GM12891 (cell line): Measurements from ENCODE around the gene PRELID3B.

Experiments used
- PAX5 ChIP-seq: IDR thresholded peaks from 2 replicates; pipeline ENCODE4 v1.6.1; 2011; ENCODE audit warnings: low read length, moderate library complexity, mild to moderate bottlenecking; ENCODE audit not compliant: insufficient read depth, severe bottlenecking
- POLR2A ChIP-seq: IDR thresholded peaks from 2 replicates; pipeline ENCODE4 v1.6.1; 2011; ENCODE audit warnings: low read depth, low read length, control low read depth
- POLR2AphosphoS5 ChIP-seq: IDR thresholded peaks from 2 replicates; pipeline ENCODE4 v1.6.1; 2011; ENCODE audit warnings: low read depth, low read length, control low read depth
- POU2F2 ChIP-seq: IDR thresholded peaks from 2 replicates; pipeline ENCODE4 v1.6.1; 2011; ENCODE audit warnings: low read depth, mild to moderate bottlenecking, control low read depth, low read length, moderate library complexity
- SPI1 ChIP-seq: IDR thresholded peaks from 2 replicates; pipeline ENCODE4 v1.6.1; 2011; ENCODE audit warnings: low read depth, low read length, control low read depth
- TAF1 ChIP-seq: IDR thresholded peaks from 2 replicates; pipeline ENCODE4 v1.6.1; 2011; ENCODE audit warnings: low read depth, low read length, control low read depth

GRCh38 chr20:59042151-59042795, at the start of gene PRELID3B:
- no peak; the same call in 1 of the 2 replicates for TF ChIP-seq TAF1
- peak; percentile 51 for TF ChIP-seq POLR2A
- TF ChIP-seq POLR2AphosphoS5, result peak; percentile 79
- TF ChIP-seq SPI1, result no peak
- TF ChIP-seq POU2F2, result no peak
- no peak for TF ChIP-seq PAX5
